GM23248 (cell line): ENCODE measurements around the gene CEL. TPM values are rescaled to one million over a fixed set of nuclear protein-coding genes. Genes with fewer than 3 reads are reported as not detected.
"Not testable (repeated sequence)": the region's sequence is repeated elsewhere in the genome, so short reads cannot be mapped to it uniquely, and the experiment has no call there.

Experiments
- DNase-seq: peaks from one replicate; pipeline ENCODE4 v3.0.0-alpha.2; 2015
- H2AFZ ChIP-seq: fragments of 200-600 bp; sonication (generic); 2 replicates; pipeline ENCODE4 v1.6.1; 2016; ENCODE audit warnings: antibody characterized with exemption
- H3F3A ChIP-seq: fragments of 200-600 bp; sonication (generic); 2 replicates; pipeline ENCODE4 v1.6.1; 2016; ENCODE audit warnings: mild to moderate bottlenecking, antibody characterized with exemption, mixed run types; ENCODE audit not compliant: insufficient read depth
- H3K27ac ChIP-seq: fragments of 200-600 bp; sonication (generic); 2 replicates; pipeline ENCODE4 v1.5.1; 2016; ENCODE audit warnings: mild to moderate bottlenecking
- H3K27me3 ChIP-seq: fragments of 200-600 bp; sonication (generic); replicated peaks from 2 replicates; pipeline ENCODE4 v1.6.1; 2016; ENCODE audit warnings: mild to moderate bottlenecking; ENCODE audit not compliant: insufficient read depth
- H3K36me3 ChIP-seq: fragments of 200-600 bp; sonication (generic); 2 replicates; pipeline ENCODE4 v1.6.1; 2016; ENCODE audit warnings: low read depth, mild to moderate bottlenecking
- H3K4me1 ChIP-seq: fragments of 200-600 bp; sonication (generic); 2 replicates; pipeline ENCODE4 v1.6.1; 2016; ENCODE audit warnings: mild to moderate bottlenecking; ENCODE audit not compliant: insufficient read depth
- H3K4me2 ChIP-seq: fragments of 200-600 bp; sonication (generic); one replicate; pipeline ENCODE4 v1.6.1; 2016; ENCODE audit warnings: mild to moderate bottlenecking; ENCODE audit not compliant: unreplicated experiment
- H3K4me3 ChIP-seq: fragments of 200-600 bp; sonication (generic); 2 replicates; pipeline ENCODE4 v1.5.1; 2016; ENCODE audit warnings: mild to moderate bottlenecking
- H3K79me2 ChIP-seq: fragments of 200-600 bp; sonication (generic); 2 replicates; pipeline ENCODE4 v1.6.1; 2016; ENCODE audit warnings: mild to moderate bottlenecking; ENCODE audit not compliant: insufficient read depth
- H3K9ac ChIP-seq: fragments of 200-600 bp; sonication (generic); 2 replicates; pipeline ENCODE4 v1.6.1; 2016; ENCODE audit warnings: mild to moderate bottlenecking
- H3K9me2 ChIP-seq: fragments of 200-600 bp; sonication (generic); 2 replicates; pipeline ENCODE4 v1.6.1; 2016; ENCODE audit warnings: mixed run types, mild to moderate bottlenecking, moderate library complexity; ENCODE audit not compliant: insufficient read depth
- H3K9me3 ChIP-seq: fragments of 200-600 bp; sonication (generic); one replicate; pipeline ENCODE4 v1.6.1; 2017; ENCODE audit warnings: low read depth
- H4K20me1 ChIP-seq: fragments of 200-600 bp; sonication (generic); 2 replicates; pipeline ENCODE4 v1.6.0; 2016; ENCODE audit not compliant: insufficient read depth
- EZH2 ChIP-seq: fragments of 200-600 bp; sonication (generic); IDR thresholded peaks from 2 replicates; pipeline ENCODE4 v1.6.1; 2018; ENCODE audit warnings: antibody characterized with exemption, mild to moderate bottlenecking; ENCODE audit not compliant: insufficient read depth, poor library complexity, severe bottlenecking
- EZH2phosphoT487 ChIP-seq: fragments of 200-600 bp; sonication (generic); IDR thresholded peaks from 2 replicates; pipeline ENCODE4 v1.6.1; 2018; ENCODE audit warnings: antibody characterized with exemption, moderate library complexity, mild to moderate bottlenecking, low read depth; ENCODE audit not compliant: insufficient read depth
- WGBS, 2 experiments: methylation state at CpG; one replicate each; pipeline ENCODE4 v1.1.6; 2015 to 2017; ENCODE audit warnings: low lambda C conversion rate in 2 of 2, low coverage in 1 of 2; ENCODE audit errors: missing lambda C conversion rate in 2 of 2; 5-methylcytosine and 5-hydroxymethylcytosine counted together
- in situ Hi-C: fragments of 300-500 bp; cut with MboI; formaldehyde crosslinking; loops from 2 replicates; pipeline ENCODE4 v1.15.0; 2020
- polyA plus RNA-seq: library from polyadenylated mRNA; unstranded; fragments of >200 nt; fragmentation: Nextera tagmentation; extraction: Ambion mirVana; gene quantifications from 2 replicates; pipeline ENCODE4 v1.2.1, GENCODE V29; 2016
- total RNA-seq: library from RNA; depleted of rRNA; stranded (reverse); fragments of >200 nt; shearing (Covaris generic); gene quantifications from 2 replicates; pipeline ENCODE4 v1.2.3, GENCODE V29; 2014

Gene CEL
- total and polyA plus RNA-seq, 2 experiments from 2014 or later, result 0.22 TPM; not detected in 1

- Histone ChIP-seq H3K36me3 (0 out of 2 replicates have a peak, but pooled peaks cover 1% of the 10 kb centered on the region), H3K27ac (no peak overlapping the region), H3K9me2 (no peaks in the 10 kb centered on the region), H3K9ac (no peak overlapping the region), H3K4me3 (no peak overlapping the region), H2AFZ (no peak overlapping the region), H3K27me3 (no peaks in the 10 kb centered on the region), H3K9me3 (no peaks in the 10 kb centered on the region), H4K20me1 (no peaks in the 10 kb centered on the region), H3K4me2 (no peak overlapping the region), H3K79me2 (no peaks in the 10 kb centered on the region), H3K4me1 (no peaks in the 10 kb centered on the region), H3F3A (0 out of 2 replicates have a peak, but pooled peaks cover 5% of the 10 kb centered on the region)
- TF ChIP-seq EZH2 (no peak), EZH2phosphoT487 (no peak)
- WGBS, 2 experiments, result 73 to 82% methylated on average over 11 of the region's 11 CpGs
- in situ Hi-C loops, result no loop called here
- no peak for DNase-seq
These were observed 29.1 kb downstream of the CEL start for GRCh38 chr9:133090752-133091385.

GRCh38 chr9:133094351-133094750 lies 32.6 kb downstream of the CEL start:
- H3K79me2 ChIP-seq, in situ Hi-C loops, H3K9me2 ChIP-seq, H3K9ac ChIP-seq, H4K20me1 ChIP-seq, H3K4me2 ChIP-seq, H3K9me3 ChIP-seq, H3F3A ChIP-seq, DNase-seq, H2AFZ ChIP-seq, H3K4me3 ChIP-seq, H3K4me1 ChIP-seq, H3K27me3 ChIP-seq, H3K27ac ChIP-seq: not testable (repeated sequence)
- 93% methylated on average over 4 of the region's 4 CpGs for WGBS, 2 experiments
- peaks cover 16% of the 10 kb centered on the region for H3K36me3 ChIP-seq

GRCh38 chr9:133094842-133095393 lies 33.1 kb downstream of the CEL start:
- Histone ChIP-seq H3K4me2 (no peak overlapping the region), H2AFZ (no peak overlapping the region), H3K27ac (no peak overlapping the region), H3K9ac (no peak overlapping the region), H3K9me2 (no peaks in the 10 kb centered on the region), H4K20me1 (no peaks in the 10 kb centered on the region), H3K27me3 (no peaks in the 10 kb centered on the region), H3K36me3 (peaks cover 16% of the 10 kb centered on the region), H3K4me1 (no peaks in the 10 kb centered on the region), H3K79me2 (no peaks in the 10 kb centered on the region), H3F3A (0 out of 2 replicates have a peak, but pooled peaks cover 5% of the 10 kb centered on the region), H3K4me3 (no peak overlapping the region), H3K9me3 (no peaks in the 10 kb centered on the region)
- whole genome bisulfite sequencing, 2 experiments, result 96 to 98% methylated on average over 3 of the region's 3 CpGs
- in situ Hi-C loops, result no loop called here
- no peak for DNase-seq
- TF ChIP-seq EZH2phosphoT487, result no peak
- no peak for TF ChIP-seq EZH2

- no peaks in the 10 kb centered on the region for H4K20me1 ChIP-seq
- TF ChIP-seq EZH2, result no peak
- no peak for TF ChIP-seq EZH2phosphoT487
- 88 to 89% methylated on average over 16 of the region's 16 CpGs for WGBS, 2 experiments
- H3F3A ChIP-seq, result no peaks in the 10 kb centered on the region
- no peak overlapping the region for H3K9ac ChIP-seq
- H3K4me2 ChIP-seq, result no peak overlapping the region
- in situ Hi-C loops, result no loop called here
- H3K27ac ChIP-seq, result no peak overlapping the region
- no peak overlapping the region for H3K4me3 ChIP-seq
- no peaks in the 10 kb centered on the region for H3K9me3 ChIP-seq
- H2AFZ ChIP-seq, result no peak overlapping the region
- H3K9me2 ChIP-seq, result no peaks in the 10 kb centered on the region
- no peaks in the 10 kb centered on the region for H3K4me1 ChIP-seq
- H3K79me2 ChIP-seq, result no peaks in the 10 kb centered on the region
- DNase-seq, result no peak
- peaks cover 25% of the 10 kb centered on the region for H3K36me3 ChIP-seq
- H3K27me3 ChIP-seq, result no peaks in the 10 kb centered on the region
These were observed 36.4 kb downstream of the CEL start for GRCh38 chr9:133098104-133098754.
